AML-193 (cell line): ENCODE results near the gene UMODL1.

Experiments
- DNase-seq, 2 experiments: peaks; one replicate each; lab custom pipeline; 2025; lab: John Stamatoyannopoulos, UW

Gene UMODL1, protein sequence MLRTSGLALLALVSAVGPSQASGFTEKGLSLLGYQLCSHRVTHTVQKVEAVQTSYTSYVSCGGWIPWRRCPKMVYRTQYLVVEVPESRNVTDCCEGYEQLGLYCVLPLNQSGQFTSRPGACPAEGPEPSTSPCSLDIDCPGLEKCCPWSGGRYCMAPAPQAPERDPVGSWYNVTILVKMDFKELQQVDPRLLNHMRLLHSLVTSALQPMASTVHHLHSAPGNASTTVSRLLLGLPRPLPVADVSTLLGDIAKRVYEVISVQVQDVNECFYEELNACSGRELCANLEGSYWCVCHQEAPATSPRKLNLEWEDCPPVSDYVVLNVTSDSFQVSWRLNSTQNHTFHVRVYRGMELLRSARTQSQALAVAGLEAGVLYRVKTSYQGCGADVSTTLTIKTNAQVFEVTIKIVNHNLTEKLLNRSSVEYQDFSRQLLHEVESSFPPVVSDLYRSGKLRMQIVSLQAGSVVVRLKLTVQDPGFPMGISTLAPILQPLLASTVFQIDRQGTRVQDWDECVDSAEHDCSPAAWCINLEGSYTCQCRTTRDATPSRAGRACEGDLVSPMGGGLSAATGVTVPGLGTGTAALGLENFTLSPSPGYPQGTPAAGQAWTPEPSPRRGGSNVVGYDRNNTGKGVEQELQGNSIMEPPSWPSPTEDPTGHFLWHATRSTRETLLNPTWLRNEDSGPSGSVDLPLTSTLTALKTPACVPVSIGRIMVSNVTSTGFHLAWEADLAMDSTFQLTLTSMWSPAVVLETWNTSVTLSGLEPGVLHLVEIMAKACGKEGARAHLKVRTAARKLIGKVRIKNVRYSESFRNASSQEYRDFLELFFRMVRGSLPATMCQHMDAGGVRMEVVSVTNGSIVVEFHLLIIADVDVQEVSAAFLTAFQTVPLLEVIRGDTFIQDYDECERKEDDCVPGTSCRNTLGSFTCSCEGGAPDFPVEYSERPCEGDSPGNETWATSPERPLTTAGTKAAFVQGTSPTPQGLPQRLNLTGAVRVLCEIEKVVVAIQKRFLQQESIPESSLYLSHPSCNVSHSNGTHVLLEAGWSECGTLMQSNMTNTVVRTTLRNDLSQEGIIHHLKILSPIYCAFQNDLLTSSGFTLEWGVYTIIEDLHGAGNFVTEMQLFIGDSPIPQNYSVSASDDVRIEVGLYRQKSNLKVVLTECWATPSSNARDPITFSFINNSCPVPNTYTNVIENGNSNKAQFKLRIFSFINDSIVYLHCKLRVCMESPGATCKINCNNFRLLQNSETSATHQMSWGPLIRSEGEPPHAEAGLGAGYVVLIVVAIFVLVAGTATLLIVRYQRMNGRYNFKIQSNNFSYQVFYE

DNA sequence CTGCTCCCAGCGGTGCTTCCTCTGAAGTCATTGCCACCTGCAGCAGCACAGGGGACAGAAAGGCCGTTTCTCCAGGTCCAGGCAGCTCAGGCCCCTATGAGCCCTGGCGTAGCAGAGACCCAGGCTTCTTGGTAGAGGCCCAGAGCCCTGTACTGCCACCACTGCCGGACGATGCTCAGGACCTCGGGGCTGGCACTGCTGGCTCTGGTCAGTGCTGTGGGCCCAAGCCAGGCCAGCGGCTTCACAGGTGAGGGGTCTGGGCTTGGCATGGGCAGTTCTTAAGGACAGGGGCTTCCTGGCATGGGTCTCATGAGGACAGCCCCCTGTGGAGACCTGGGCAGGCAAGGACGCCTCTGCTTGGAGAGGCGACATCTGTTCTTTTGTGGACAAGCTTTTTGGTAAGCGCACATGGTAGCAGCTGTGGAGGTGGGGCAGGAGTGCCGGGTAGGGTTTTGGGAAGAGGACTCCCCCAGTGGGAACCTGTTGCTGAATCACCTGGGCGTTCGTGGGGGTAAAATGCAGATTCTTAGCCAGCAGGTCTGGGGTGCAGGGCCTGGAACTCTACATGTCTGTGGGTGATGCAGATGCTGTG lies at the start of gene UMODL1:
Gene UMODL1 (plus strand): TSS at position 172 of the 592 bp plus-strand sequence. CDS start 0 bp downstream, at position 172.
- no peak for DNase-seq

DNA sequence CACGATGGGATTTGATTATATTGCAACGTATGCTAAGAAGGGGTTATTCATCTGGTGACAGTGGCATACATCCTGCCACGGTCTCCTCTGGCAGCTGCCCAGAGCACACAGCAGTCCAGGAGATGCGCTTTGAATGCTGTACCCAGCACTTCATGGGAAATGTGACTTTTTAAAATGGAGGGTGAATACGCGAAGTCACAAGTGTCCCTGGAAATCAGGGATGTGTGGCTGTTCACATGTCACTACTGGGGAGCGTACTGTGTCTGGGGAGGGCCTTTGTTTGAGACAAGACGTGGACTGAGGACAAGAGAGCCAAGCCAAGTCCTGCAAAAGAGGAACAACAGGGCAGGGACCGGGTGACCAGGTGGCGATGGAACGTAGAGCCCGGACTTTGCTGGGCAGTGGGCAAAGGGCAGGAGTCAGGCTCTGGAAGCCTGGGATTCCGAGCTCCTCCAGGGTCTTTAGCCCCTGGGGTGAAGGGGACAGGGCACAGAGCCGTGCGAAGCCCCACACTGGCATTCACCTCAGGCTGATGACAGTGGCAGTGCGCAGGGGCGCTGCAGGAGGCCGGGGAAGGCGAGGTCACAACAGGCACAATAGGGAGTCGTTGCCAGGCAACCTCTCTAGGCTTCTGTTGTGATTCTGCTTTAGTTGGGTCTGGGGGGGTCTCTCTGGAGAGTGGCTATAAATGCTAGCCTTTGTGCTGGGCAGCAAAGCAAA lies 49.6 kb upstream of the UMODL1 start:
- no peak for DNase-seq

DNA sequence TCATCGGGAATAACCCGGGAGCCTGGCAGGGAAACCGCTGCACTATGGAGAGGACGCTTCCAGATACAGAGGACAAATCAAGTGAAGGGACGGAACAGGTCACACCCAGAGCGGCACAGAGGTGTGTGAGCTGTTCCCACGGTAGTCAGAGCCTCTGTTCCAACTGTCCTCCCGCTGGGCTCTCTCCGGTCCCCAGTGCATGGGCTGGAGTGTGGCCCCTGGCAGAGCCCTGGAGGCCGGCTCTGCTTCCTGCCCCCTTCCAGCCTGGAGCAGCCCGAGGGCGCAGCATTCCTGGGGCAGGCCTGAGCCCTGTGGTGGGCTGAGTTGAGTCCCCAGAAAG lies 49.1 kb upstream of the UMODL1 start:
- no peak for DNase-seq

DNA sequence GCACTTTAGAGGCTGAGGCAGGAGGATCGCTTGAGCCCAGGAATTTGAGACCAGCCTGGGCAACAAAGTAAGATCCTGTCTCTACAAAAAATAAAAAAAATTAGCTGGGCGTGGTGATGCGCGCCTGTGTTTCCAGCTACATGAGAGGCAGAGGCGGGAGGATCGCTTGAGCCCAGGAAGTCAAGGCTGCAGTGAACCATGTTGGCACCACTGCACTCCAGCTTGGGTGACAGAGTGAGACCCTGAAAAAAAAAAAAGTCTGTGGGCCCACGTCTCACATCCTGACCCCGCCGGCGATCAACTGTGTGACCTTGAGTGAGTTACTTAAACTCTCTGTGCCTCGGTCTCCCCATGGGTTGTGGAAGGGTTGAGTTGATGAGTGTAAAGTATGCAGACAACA lies 48.2 kb upstream of the UMODL1 start:
- no peak for DNase-seq

DNA sequence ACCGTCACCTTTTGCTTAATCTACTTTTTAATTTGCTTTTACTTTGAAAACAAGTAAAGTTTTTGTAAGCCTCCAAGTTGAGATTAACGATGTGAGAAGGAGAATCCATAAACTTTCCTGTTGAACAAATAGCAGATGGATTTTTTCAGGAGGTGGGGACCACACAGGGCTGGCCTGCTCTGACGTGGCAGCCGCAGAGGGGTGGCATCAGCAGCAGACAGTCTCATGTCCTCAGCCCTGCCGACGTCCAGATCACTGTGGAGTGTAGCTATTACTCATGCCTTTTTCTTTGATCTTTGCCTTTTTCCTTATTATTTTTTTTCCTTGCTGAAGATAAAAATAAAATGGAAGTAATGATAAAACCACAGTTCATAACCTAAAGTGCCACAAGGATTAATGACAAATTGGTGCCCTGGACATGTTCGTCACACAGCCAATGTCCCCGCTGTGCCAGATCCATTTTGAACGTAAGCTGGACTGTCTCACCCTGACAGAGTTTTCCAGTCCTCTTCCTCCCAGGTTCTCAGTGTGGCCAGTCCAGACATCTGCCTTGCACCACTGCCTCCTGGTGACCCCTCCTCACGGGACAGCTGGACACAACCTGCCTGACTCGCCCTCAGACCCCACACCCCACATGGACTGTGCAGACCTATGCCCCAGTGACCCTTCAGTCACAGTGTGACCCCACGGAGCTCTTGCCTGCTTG lies 45.6 kb upstream of the UMODL1 start:
- no peak for DNase-seq

DNA sequence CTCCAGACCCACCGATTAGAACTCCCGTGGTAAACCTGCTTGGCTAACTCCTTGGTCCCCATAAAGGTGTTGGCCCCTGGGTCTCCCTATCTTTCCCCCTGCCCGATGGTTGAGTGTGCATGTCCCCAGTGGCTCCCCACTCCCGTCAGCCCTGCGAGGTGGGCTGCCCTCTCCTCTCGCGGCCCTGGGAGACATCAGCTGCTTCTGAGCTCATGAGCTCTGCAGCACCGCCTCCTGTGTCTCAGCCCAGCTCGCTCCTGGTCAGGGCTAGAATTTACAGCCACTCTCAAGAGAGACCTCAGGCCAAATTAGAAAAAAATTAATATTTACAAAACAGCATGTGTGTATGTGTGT lies 45.1 kb upstream of the UMODL1 start:
- no peak for DNase-seq

DNA sequence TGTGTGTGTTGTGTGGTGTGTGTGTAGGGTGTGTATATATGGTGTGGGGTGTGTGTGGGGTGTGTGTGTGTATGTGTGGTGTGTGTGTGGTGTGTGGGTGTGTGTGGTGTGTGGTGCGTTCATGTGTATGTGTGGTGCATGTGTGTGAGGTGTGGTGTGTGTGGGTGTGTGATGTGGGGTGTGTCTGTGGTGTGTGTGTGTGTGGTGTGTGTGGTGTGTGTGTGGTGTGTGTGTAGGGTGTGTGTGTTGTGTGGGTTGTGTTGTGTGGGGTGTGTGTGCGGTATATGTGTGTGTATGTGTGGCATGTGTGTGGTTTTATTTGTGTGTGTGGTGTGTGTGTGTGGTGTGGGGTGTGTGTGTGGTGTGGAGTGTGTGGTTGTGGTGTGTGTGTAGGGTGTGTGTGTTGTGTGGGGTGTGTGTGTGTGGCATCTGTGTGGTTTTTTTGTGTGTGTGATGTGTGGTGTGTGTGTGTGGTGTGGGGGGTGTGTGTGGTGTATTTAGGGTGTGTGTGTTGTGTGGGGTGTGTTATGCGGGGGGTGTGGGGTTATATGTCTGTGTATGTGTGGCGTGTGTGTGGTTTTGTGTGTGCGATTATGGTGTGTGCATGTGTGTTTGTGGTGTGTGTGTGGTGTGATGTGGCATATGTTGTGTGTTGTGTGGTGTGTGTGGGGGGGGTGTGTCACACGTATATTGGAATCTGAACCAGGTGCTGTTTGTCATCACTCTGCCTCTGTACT lies 43.9 kb upstream of the UMODL1 start:
- no peak for DNase-seq

DNA sequence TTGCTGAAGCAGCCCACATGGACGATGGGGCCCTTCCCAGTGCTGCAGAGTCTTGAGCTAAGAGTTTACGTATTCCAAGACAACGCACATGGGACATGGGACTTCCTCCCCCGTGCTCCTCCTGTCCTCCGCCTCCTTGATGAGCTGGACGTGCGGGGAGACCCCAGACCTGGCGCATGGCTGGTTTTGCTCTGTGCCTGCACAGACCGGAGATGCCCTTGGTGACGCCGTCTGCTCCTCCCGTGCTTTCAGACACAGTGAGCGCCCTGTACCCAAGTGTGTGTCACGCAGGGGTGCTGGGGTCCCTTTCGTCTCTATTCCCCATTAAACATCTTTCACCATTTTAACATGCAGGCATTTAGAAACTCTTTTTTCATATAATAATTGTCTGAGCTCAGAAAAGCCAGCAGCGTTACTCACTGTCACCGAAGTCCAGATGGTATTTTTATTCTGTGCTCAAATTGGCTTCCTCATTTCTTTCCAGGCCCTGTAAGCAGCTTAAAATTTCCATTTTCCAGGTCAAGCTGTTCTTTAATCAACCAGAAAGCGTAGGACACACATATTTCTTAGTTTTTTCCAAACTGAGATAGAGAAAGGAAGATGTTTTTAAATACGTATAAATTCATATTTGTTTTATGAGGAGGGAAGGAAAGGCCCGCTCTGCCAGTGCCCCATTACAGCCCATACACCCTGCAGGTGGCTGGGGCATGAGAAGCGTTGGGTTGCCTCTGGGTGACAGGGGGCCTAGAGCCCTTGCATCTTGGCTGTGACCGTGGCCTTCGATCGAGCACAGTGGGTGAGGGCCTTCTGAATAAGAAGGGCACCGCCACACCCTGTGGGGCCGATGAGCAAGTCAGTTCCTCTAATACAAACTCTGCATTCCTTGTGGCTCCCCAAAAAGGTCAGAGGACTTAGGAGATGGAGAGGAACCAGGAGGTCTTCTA lies 43.0 kb upstream of the UMODL1 start:
- DNase-seq: no peak

DNA sequence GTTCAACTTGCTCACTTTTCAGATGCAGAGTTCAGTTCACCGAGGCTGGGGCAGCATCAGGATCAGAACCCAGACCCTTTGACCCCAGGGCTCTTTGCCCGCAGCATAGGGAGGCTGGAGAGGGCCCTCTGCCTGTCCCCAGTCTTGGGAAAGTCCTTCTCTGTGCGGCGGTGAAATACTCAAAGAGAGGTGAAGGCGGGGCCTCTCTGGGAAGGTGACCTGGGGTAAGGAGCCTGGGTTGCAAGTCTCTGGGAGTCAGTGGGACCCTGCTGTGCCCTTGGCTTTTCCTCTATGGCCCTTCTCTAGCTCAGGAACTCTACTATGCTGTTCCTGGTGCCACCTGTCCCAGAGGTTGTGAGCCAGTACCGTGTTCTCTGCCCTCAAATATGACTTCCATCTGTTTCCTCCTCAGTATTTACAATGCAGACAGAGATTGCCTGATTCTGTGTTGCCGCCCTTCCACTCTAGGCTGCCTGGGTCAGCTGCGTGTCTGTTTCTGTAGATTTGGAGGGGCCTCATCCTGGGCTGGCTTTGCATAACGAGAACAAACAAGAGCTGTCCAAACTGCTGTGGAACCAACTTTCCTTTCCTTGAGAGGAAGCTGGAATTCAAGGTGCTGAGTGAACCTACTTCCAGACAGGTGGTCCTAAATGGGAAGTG lies 42.2 kb upstream of the UMODL1 start:
- no peak for DNase-seq

DNA sequence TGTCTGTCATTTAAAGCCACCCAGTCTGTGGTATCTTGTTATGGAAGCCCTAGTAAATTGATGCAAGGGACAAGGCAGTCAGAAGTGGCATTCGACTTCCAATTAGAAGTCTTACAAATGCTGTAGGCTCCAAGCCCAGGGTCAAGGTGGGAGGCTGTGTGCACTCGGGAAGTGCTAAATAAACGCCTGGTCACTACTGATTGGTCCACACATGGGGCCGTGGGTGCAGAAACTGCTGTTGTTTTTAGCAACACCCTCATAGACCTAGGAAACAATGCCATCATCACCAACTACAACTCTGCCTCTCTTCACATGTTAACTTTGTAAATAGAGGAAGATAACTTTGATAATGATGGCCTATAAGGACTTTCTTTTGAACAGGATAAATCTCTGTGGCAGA lies 40.8 kb upstream of the UMODL1 start:
- DNase-seq: no peak

DNA sequence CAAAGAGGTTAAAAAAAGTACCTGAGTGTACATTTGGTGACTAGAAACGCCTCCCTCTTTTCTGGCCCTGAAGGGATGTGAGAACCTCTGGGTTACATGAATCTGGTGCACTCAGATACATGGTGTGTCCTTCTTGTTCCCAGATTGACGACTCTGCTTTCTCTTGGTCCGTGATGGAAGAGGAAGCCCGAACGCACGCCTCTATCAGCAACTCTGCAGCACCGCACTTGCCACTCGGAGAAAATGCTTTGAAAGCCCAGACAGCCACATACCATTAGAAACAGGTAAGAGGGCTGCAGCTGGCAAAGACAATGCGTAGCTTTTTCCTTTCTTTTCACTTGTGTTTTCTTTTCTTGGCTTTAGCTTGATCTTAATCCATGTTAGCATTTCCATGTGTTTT lies 39.9 kb upstream of the UMODL1 start:
- no peak for DNase-seq

DNA sequence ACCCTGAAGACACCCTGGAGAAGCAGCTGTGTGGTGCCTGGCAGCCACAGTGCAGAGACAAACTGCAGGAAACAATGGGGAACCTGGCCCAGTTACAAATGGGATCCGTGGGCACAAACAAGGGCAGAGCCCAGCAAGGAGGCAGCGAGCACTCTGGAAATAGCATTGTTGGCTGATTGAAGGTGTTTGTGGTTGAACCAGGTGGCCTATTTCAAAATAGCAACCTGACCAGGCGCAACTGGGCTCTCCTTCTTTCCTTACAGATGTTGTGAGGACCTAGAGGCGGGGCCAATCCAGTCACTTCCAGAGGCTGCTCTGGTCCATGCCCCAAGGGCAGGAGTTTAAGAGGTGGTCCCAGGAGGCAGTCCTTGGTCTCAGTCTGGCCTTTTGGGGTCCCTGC lies 39.3 kb upstream of the UMODL1 start:
- no peak for DNase-seq

DNA sequence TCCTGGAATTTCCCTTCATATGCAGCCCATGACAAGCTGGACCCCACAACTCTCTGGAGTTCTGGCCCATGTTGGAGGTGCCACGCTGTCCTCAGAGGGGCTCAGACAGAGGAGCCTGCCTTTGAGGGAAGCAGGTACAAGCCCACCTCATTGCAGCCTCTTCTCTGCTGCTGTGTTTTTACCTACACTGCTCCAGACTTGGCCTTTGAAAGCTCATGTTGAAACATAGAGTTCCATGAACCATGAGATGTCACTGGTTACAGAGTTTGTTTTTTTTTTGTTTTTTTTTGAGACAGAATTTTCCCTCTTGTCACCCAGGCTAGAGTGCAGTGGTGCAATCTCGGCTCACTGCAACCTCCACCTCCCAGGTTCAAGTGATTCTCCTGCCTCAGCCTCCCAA lies 38.9 kb upstream of the UMODL1 start:
- DNase-seq: no peak

DNA sequence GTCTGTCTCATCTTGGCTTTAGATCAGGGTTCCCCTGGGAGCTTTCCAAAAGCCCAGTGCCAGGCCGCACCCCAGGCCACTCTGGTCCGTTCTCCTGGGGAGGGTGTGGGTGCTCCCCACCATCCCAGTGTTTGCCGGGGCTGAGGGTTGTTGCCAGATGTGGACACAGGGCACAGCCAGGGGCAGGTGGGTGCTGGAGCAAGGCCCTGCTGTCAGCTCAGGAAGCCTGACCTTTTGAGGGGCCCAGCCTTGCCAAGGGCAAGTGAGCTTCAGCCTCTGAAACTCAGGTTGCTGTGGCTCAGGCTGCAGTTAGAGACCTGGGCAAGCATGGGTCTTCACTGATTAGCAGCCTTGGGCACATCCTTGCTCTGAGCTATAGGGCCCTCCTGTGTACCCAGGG lies 38.1 kb upstream of the UMODL1 start:
- no peak for DNase-seq

DNA sequence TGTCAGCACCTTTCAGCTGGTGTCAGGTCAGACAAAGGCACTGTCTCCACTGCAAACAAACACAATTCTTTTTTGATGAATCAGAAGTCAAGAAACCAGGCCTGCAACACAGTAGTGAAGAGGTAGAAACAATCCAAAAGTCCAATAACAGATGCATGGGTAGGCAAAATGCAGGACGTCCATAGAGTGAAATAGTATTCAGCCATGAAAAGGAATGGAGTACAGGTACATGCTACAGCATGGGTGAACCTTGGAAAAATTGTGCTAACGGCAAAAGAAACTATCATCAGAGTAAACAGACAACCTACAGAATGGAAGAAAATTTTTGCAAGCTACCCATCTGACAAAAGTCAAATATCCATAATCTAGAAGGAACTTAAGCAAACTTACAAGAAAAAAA lies 34.8 kb upstream of the UMODL1 start:
- DNase-seq: no peak

DNA sequence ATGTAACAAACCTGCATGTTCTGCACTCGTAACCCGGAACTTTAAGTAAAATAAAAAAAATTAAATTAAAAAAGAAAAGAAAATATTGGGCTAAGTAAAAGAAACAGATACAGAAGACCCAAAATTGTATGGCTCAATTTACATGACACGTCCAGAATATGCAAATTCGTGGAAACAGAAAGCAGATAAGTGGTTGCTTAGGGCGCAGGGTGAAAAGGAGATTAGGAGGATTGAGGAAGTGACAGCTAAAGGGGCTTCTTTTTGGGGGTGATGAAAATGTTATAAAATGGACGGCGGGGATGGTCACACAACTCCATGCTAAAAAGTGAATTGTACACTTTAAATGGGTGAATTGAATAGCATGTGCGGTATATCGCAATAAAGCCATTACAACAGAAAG lies 33.6 kb upstream of the UMODL1 start:
- DNase-seq: no peak

DNA sequence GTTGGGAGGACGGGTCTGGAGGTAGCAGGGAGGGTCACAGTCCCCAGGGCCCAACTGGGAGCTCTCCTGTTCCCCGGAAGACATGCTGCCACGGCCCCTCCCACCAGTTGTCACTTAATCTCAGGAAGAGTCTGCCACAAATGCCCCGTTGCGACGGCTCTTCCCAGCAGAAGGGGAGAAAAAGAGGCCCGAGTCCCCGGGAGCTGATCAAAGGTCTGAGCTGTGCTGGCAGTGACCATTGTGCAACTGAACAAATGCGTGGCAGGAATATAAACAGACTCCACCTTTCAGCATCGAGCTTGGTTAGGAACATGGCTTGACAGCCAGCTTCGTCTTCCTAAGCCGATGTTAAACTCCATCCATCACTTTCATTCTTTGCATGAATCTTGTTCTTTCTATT lies 33.2 kb upstream of the UMODL1 start:
- no peak for DNase-seq

DNA sequence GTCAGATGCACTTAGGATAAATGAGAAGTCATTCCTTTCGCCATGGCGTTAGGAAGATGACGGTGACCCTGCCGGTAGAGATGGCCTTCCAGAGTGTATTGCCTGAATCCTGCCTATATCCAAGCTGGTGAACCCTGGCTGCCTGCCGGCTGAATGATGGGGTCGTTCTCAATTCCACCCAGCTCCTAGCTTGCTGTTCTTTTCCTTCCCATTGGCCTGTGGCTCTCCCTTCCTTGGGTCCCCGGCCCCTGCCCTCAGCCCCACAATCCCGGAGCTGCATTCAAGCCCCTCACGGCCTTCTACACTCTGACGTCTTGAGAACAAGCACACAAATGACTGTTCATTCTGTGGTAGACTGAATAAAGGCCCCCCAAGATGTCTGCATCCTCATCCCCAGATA lies 32.7 kb upstream of the UMODL1 start:
- DNase-seq: no peak
